GM18868 (cell line): Measurements from ENCODE around the gene GHSR.

Source experiments
- ATAC-seq: cut with Tn5 transposase; IDR thresholded peaks from one replicate; pipeline ENCODE4 v1.9.1; 2021; ENCODE audit warnings: mild to moderate bottlenecking, moderate library complexity; ENCODE audit not compliant: unreplicated experiment

GHSR gene

GRCh38 chr3:172441581-172441980 lies 6.7 kb downstream of the GHSR start:
- no peak for ATAC-seq

- no peak for ATAC-seq
Measured at GRCh38 chr3:172438186-172438585, 10.1 kb downstream of the GHSR start.

- no peak for ATAC-seq
Measured at GRCh38 chr3:172437713-172438112, 10.5 kb downstream of the GHSR start.

GRCh38 chr3:172415323-172415722 lies 32.9 kb downstream of the GHSR start:
- no peak for ATAC-seq

- no peak for ATAC-seq
Measured at GRCh38 chr3:172411478-172411947, 36.7 kb downstream of the GHSR start.

- no peak for ATAC-seq
Measured at GRCh38 chr3:172410702-172411477, 37.4 kb downstream of the GHSR start.

GRCh38 chr3:172407872-172408271 lies 40.4 kb downstream of the GHSR start:
- ATAC-seq, result no peak

- ATAC-seq, result no peak
Measured at GRCh38 chr3:172405914-172406313, 42.3 kb downstream of the GHSR start.

GRCh38 chr3:172404237-172404962 lies 43.9 kb downstream of the GHSR start:
- no peak for ATAC-seq

- no peak for ATAC-seq
Measured at GRCh38 chr3:172402892-172403643, 45.2 kb downstream of the GHSR start.

GRCh38 chr3:172402090-172402489 lies 46.2 kb downstream of the GHSR start:
- no peak for ATAC-seq

- ATAC-seq, result no peak
Measured at GRCh38 chr3:172398484-172398883, 49.8 kb downstream of the GHSR start.

- ATAC-seq, result no peak
Measured at GRCh38 chr3:172397716-172398405, 50.4 kb downstream of the GHSR start.

GRCh38 chr3:172396400-172396799 lies 51.9 kb downstream of the GHSR start:
- no peak for ATAC-seq

- no peak for ATAC-seq
Measured at GRCh38 chr3:172394692-172395091, 53.6 kb downstream of the GHSR start.
